Upper lobe of left lung (tissue), 4 donors: Measurements from ENCODE around the gene KCNJ14.

Source experiments
- CTCF ChIP-seq, 6 experiments: fragments of 450-650 bp in 4 of 6; fragments of 200-600 bp in 2 of 6; sonication (generic) in 2 of 6; IDR thresholded peaks; one replicate each; pipeline ENCODE4 v1.5.1; 2016 to 2019; ENCODE audit warnings: antibody characterized with exemption in 6 of 6
- POLR2A ChIP-seq, 4 donors: fragments of 450-650 bp; IDR thresholded peaks; one replicate each; pipeline ENCODE4 v1.5.1; 2016 to 2017; ENCODE audit warnings: antibody characterized with exemption in 4 of 4, mild to moderate bottlenecking in 2 of 4

- no peak for TF ChIP-seq CTCF (IDR thresholded peaks at IDR 0.05)
- TF ChIP-seq POLR2A (IDR thresholded peaks at IDR 0.05), result no peak
Observed at GRCh38 chr19:48458016-48458415, 2.6 kb downstream of the KCNJ14 start.
